HG03378 (cell line): ENCODE measurements around the gene NFIB.

ENCODE experiments used
- ATAC-seq: cut with Tn5 transposase; IDR thresholded peaks from one replicate; pipeline ENCODE4 v1.9.1; 2021; ENCODE audit warnings: mild to moderate bottlenecking, moderate library complexity; ENCODE audit not compliant: unreplicated experiment

NFIB gene

GRCh38 chr9:14313951-14314423, at the start of gene NFIB:
Gene NFIB, minus strand, starts transcription at chr9:14314141. Its CDS starts 630 bp downstream, at chr9:14313511.
- no peak for ATAC-seq

- no peak for ATAC-seq
Measured at GRCh38 chr9:14362175-14362574, 48.2 kb upstream of the NFIB start.

GRCh38 chr9:14361074-14361473, 47.1 kb upstream of the NFIB start:
- no peak for ATAC-seq

- ATAC-seq = no peak
Measured at GRCh38 chr9:14358523-14358922, 44.6 kb upstream of the NFIB start.

GRCh38 chr9:14356351-14357265, 42.7 kb upstream of the NFIB start:
- ATAC-seq = no peak

- no peak for ATAC-seq
Measured at GRCh38 chr9:14354201-14354600, 40.3 kb upstream of the NFIB start.

GRCh38 chr9:14353222-14354056, 39.5 kb upstream of the NFIB start:
- ATAC-seq = peak; percentile 86

GRCh38 chr9:14352503-14352902, 38.6 kb upstream of the NFIB start:
- ATAC-seq = no peak

GRCh38 chr9:14351221-14351836, 37.4 kb upstream of the NFIB start:
- ATAC-seq = no peak

- no peak for ATAC-seq
Measured at GRCh38 chr9:14350754-14351153, 36.8 kb upstream of the NFIB start.

GRCh38 chr9:14350349-14350728, 36.4 kb upstream of the NFIB start:
- no peak for ATAC-seq

GRCh38 chr9:14349447-14350348, 35.8 kb upstream of the NFIB start:
- no peak for ATAC-seq

GRCh38 chr9:14349146-14349446, 35.2 kb upstream of the NFIB start:
- no peak for ATAC-seq

- ATAC-seq = no peak
Measured at GRCh38 chr9:14348373-14349145, 34.6 kb upstream of the NFIB start.

GRCh38 chr9:14348123-14348372, 34.1 kb upstream of the NFIB start:
- no peak for ATAC-seq

GRCh38 chr9:14347406-14348122, 33.6 kb upstream of the NFIB start:
- no peak for ATAC-seq

GRCh38 chr9:14346811-14347405, 33.0 kb upstream of the NFIB start:
- no peak for ATAC-seq

- ATAC-seq = no peak
Measured at GRCh38 chr9:14346231-14346791, 32.4 kb upstream of the NFIB start.
